HL-60 (cell line): ENCODE results near the gene ANKRD60.

ENCODE experiments used
- DNase-seq, 2 experiments: peaks; one replicate each; pipeline ENCODE4 v3.0.0-alpha.2; 2010 to 2020; ENCODE audit warnings: low read depth in 1 of 2, low spot score in 1 of 2
- H3K27ac ChIP-seq: fragments of 250-450 bp; sonication (Bioruptor Pico); replicated peaks from 2 replicates; pipeline ENCODE4 v1.5.1; 2020; ENCODE audit warnings: mild to moderate bottlenecking, moderate library complexity
- H3K27me3 ChIP-seq: fragments of 250-450 bp; sonication (Bioruptor Pico); 2 replicates; pipeline ENCODE4 v1.5.1; 2021; ENCODE audit warnings: mild to moderate bottlenecking, moderate library complexity; ENCODE audit not compliant: insufficient read depth, poor library complexity, severe bottlenecking
- H3K4me3 ChIP-seq: replicated peaks from 2 replicates; pipeline ENCODE4 v1.5.1; 2011; ENCODE audit warnings: mild to moderate bottlenecking, control low read depth, low read length; ENCODE audit not compliant: insufficient read depth
- CTCF ChIP-seq: IDR thresholded peaks from one replicate; pipeline ENCODE4 v1.5.1; 2011; ENCODE audit warnings: low read length, control low read depth, inconsistent platforms; ENCODE audit not compliant: insufficient read depth
- GABPA ChIP-seq: IDR thresholded peaks from 2 replicates; pipeline ENCODE4 v1.6.1; 2012; ENCODE audit warnings: low read depth
- POLR2AphosphoS5 ChIP-seq: IDR thresholded peaks from 2 replicates; pipeline ENCODE4 v1.6.1; 2012; ENCODE audit warnings: low read depth
- REST ChIP-seq: IDR thresholded peaks from 2 replicates; pipeline ENCODE4 v1.6.1; 2012; ENCODE audit warnings: low read depth; ENCODE audit not compliant: insufficient replicate concordance
- SPI1 ChIP-seq: IDR thresholded peaks from 2 replicates; pipeline ENCODE4 v1.6.1; 2012; ENCODE audit warnings: low read depth, mild to moderate bottlenecking, borderline replicate concordance

Gene ANKRD60

GRCh38 chr20:58251979-58252591, 23.6 kb upstream of the ANKRD60 start:
- Histone ChIP-seq H3K27ac (no peak overlapping the region), H3K27me3 (no peaks in the 10 kb centered on the region), H3K4me3 (no peak overlapping the region)
- DNase-seq: peak in 1 of 2 experiments; percentile 28
- TF ChIP-seq REST (no peak), CTCF (no peak), SPI1 (no peak), POLR2AphosphoS5 (no peak), GABPA (no peak)

GRCh38 chr20:58251348-58251978, 23.0 kb upstream of the ANKRD60 start:
- Histone ChIP-seq H3K27ac (no peak overlapping the region), H3K27me3 (no peaks in the 10 kb centered on the region), H3K4me3 (no peak overlapping the region)
- TF ChIP-seq POLR2AphosphoS5: no peak
- TF ChIP-seq GABPA: no peak
- TF ChIP-seq REST: no peak
- no peak for TF ChIP-seq CTCF
- TF ChIP-seq SPI1: no peak
- no peak for DNase-seq

- peak in 1 of 2 experiments; percentile 21 for DNase-seq
Observed at GRCh38 chr20:58246346-58246745, 17.9 kb upstream of the ANKRD60 start.

More at GRCh38 chr20:58246346-58246745, 17.9 kb upstream of the ANKRD60 start:
- no peak for TF ChIP-seq POLR2AphosphoS5
- TF ChIP-seq SPI1: no peak
- TF ChIP-seq GABPA: no peak
- no peak for TF ChIP-seq CTCF
- TF ChIP-seq REST: no peak
- H3K27me3 ChIP-seq: no peaks in the 10 kb centered on the region
- no peak overlapping the region for H3K27ac ChIP-seq
- no peak overlapping the region for H3K4me3 ChIP-seq
